ENCODE measurements around the gene C1orf87.

C1orf87 gene

GRCh38 chr1:60025552-60025951 is 48.0 kb downstream of the C1orf87 start:
- no peak overlapping the region for H3K27ac ChIP-seq
- no peak for TF ChIP-seq ZFX (IDR thresholded peaks at IDR 0.05)
- TF ChIP-seq CTCF (conservative IDR thresholded peaks at IDR 0.05) = no peak

GRCh38 chr1:60017508-60018205 is 55.9 kb downstream of the C1orf87 start:
- H3K27ac ChIP-seq = no peak overlapping the region
- TF ChIP-seq ZFX (IDR thresholded peaks at IDR 0.05) = no peak
- TF ChIP-seq CTCF (conservative IDR thresholded peaks at IDR 0.05) = no peak

GRCh38 chr1:60010690-60011089 is 62.9 kb downstream of the C1orf87 start:
- no peak for TF ChIP-seq CTCF (conservative IDR thresholded peaks at IDR 0.05)
- TF ChIP-seq ZFX (IDR thresholded peaks at IDR 0.05) = no peak

GRCh38 chr1:60008500-60008899 is 65.1 kb downstream of the C1orf87 start:
- H3K27ac ChIP-seq = no peak overlapping the region
- no peak for TF ChIP-seq CTCF (conservative IDR thresholded peaks at IDR 0.05)
- TF ChIP-seq ZFX (IDR thresholded peaks at IDR 0.05) = no peak

More at GRCh38 chr1:60010690-60011089, 62.9 kb downstream of the C1orf87 start:
- H3K27ac ChIP-seq = no peak overlapping the region

- TF ChIP-seq ZFX (IDR thresholded peaks at IDR 0.05) (no peak), CTCF (conservative IDR thresholded peaks at IDR 0.05) (no peak)
- H3K27ac ChIP-seq = no peak overlapping the region
Measured at GRCh38 chr1:60000625-60001024, 72.9 kb downstream of the C1orf87 start.

GRCh38 chr1:59999746-60000145 is 73.8 kb downstream of the C1orf87 start:
- H3K27ac ChIP-seq = no peak overlapping the region
- no peak for TF ChIP-seq CTCF (conservative IDR thresholded peaks at IDR 0.05)
- no peak for TF ChIP-seq ZFX (IDR thresholded peaks at IDR 0.05)

- H3K27ac ChIP-seq = no peak overlapping the region
Measured at GRCh38 chr1:59999006-59999405, 74.6 kb downstream of the C1orf87 start.

More at GRCh38 chr1:59999006-59999405, 74.6 kb downstream of the C1orf87 start:
- TF ChIP-seq ZFX (IDR thresholded peaks at IDR 0.05) (no peak), CTCF (conservative IDR thresholded peaks at IDR 0.05) (no peak)
